K562 (cell line): Measurements from ENCODE around the gene WDR91. TPM values are rescaled to one million over a fixed set of nuclear protein-coding genes. Genes with fewer than 3 reads are reported as not detected.

ENCODE experiments used
- CBFB ChIP-seq: sonication (generic); formaldehyde crosslinking; IDR thresholded peaks from 2 replicates; pipeline ENCODE4 v1.4.0; 2020; ENCODE audit warnings: mild to moderate bottlenecking, missing genetic modification reagents
- CCAR2 ChIP-seq: fragments of 200-400 bp; formaldehyde crosslinking; IDR thresholded peaks from 2 replicates; pipeline ENCODE4 v1.6.1; 2017; ENCODE audit warnings: mild to moderate bottlenecking, low read depth, low read length
- CTBP1 ChIP-seq: fragments of 450-650 bp; IDR thresholded peaks from 2 replicates; pipeline ENCODE4 v1.6.1; 2016; ENCODE audit warnings: borderline replicate concordance
- DACH1 ChIP-seq: fragments of 450-650 bp; IDR thresholded peaks from 2 replicates; pipeline ENCODE4 v1.6.1; 2018; ENCODE audit not compliant: partially characterized antibody
- FOXP1 ChIP-seq: sonication (generic); formaldehyde crosslinking; IDR thresholded peaks from 2 replicates; pipeline ENCODE4 v1.8.0; 2022; ENCODE audit warnings: mild to moderate bottlenecking, missing genetic modification reagents
- GATAD2A ChIP-seq: fragments of 450-650 bp; IDR thresholded peaks from 2 replicates; pipeline ENCODE4 v1.6.1; 2017
- MAFG ChIP-seq: fragments of 450-650 bp; conservative IDR thresholded peaks from 2 replicates; pipeline ENCODE4 v1.6.1; 2016; ENCODE audit warnings: missing genetic modification characterization, missing compliant biosample characterization
- MCM2 ChIP-seq: fragments of 450-650 bp; IDR thresholded peaks from 2 replicates; pipeline ENCODE4 v1.6.1; 2017; ENCODE audit warnings: low read depth, mild to moderate bottlenecking
- NEUROD1 ChIP-seq: fragments of 150-350 bp; IDR thresholded peaks from 2 replicates; pipeline ENCODE4 v1.6.1; 2014; ENCODE audit warnings: borderline replicate concordance, low read length, low read depth; ENCODE audit not compliant: partially characterized antibody
- PHF8 ChIP-seq: fragments of 200-600 bp; sonication (generic); IDR thresholded peaks from 2 replicates; pipeline ENCODE4 v1.6.1; 2012; ENCODE audit warnings: mixed run types, mild to moderate bottlenecking, inconsistent platforms, low read length, moderate library complexity, borderline replicate concordance
- RBBP5 ChIP-seq: fragments of 200-600 bp; sonication (generic); IDR thresholded peaks from 2 replicates; pipeline ENCODE4 v1.6.1; 2012; ENCODE audit warnings: borderline replicate concordance, mild to moderate bottlenecking, low read length, control low read depth, inconsistent platforms; ENCODE audit not compliant: insufficient read depth, poor library complexity, severe bottlenecking
- RCOR1 ChIP-seq, 2 experiments: IDR thresholded peaks; 2 replicates each; pipeline ENCODE4 v1.6.1; 2012; ENCODE audit warnings: low read depth in 2 of 2, low read length in 2 of 2, borderline replicate concordance in 1 of 2, improper control_type of control experiment in 1 of 2
- SIX5 ChIP-seq, 2 experiments: IDR thresholded peaks; 2 replicates each; pipeline ENCODE4 v1.6.1; 2011; ENCODE audit warnings: low read length in 2 of 2, borderline replicate concordance in 1 of 2, low read depth in 1 of 2, mild to moderate bottlenecking in 1 of 2, moderate library complexity in 1 of 2; ENCODE audit not compliant: insufficient read depth in 1 of 2
- SMARCE1 ChIP-seq: fragments of 450-650 bp; IDR thresholded peaks from 2 replicates; pipeline ENCODE4 v1.7.1; 2016; ENCODE audit warnings: mild to moderate bottlenecking
- SP1 ChIP-seq: sonication (generic); formaldehyde crosslinking; IDR thresholded peaks from 2 replicates; pipeline ENCODE4 v1.8.1; 2022; ENCODE audit warnings: mild to moderate bottlenecking, missing genetic modification reagents
- STAT5A ChIP-seq: IDR thresholded peaks from 2 replicates; pipeline ENCODE4 v1.6.1; 2012; ENCODE audit warnings: low read length, inconsistent platforms, borderline replicate concordance
- TAF9B ChIP-seq: fragments of 450-650 bp; IDR thresholded peaks from 2 replicates; pipeline ENCODE4 v1.6.1; 2018; ENCODE audit warnings: mild to moderate bottlenecking; ENCODE audit not compliant: partially characterized antibody
- TRIM28 ChIP-seq: fragments of 450-650 bp; IDR thresholded peaks from 2 replicates; pipeline ENCODE4 v1.6.1; 2017
- ZNF197 ChIP-seq: fragments of 200-800 bp; sonication (Bioruptor generic); IDR thresholded peaks from 2 replicates; pipeline ENCODE4 v1.6.1; 2016; ENCODE audit warnings: low read depth, missing genetic modification characterization, missing compliant biosample characterization
- ZNF212 ChIP-seq: fragments of 450-650 bp; formaldehyde crosslinking; IDR thresholded peaks from 2 replicates; pipeline ENCODE4 v1.4.0; 2020; ENCODE audit warnings: mild to moderate bottlenecking
- ZNF507 ChIP-seq: conservative IDR thresholded peaks from 2 replicates; pipeline ENCODE4 v1.6.1; 2017; ENCODE audit warnings: missing genetic modification characterization, missing compliant biosample characterization
- ZNF79 ChIP-seq: fragments of 250-450 bp; sonication (Bioruptor Pico); IDR thresholded peaks from 2 replicates; pipeline ENCODE4 v1.4.0; 2020; ENCODE audit warnings: low read depth, mild to moderate bottlenecking, moderate library complexity
- polyA plus RNA-seq, 8 experiments: library from polyadenylated mRNA; depleted of rRNA in 4 of 8; stranded (reverse) in 5 of 8; unstranded in 3 of 8; fragments of >200 nt; fragmentation: Nextera tagmentation in 2 of 8; fragmentation: Illumina TruSeq in 1 of 8; extraction: Ambion mirVana in 2 of 8; extraction: Trizol in 1 of 8; gene quantifications; 2 replicates each; pipeline versions ENCODE4 v1.2.1 to v1.2.3, GENCODE V29; 2011 to 2014; ENCODE audit warnings: inconsistent platforms in 1 of 8, missing spikeins in 1 of 8
- total RNA-seq, 7 experiments: library from RNA; depleted of rRNA in 6 of 7; stranded (reverse); fragments of >200 nt in 6 of 7; fragmentation: Illumina TruSeq in 2 of 7; extraction: Trizol in 2 of 7; gene quantifications; 2 replicates each; pipeline versions ENCODE4 v1.2.1 to v1.2.3, GENCODE V29; 2011 to 2021; ENCODE audit warnings: low replicate concordance in 1 of 7
- TF ChIP-seq, protein P1 (sequence below): fragments of 250-450 bp; sonication (Bioruptor Pico); IDR thresholded peaks from 2 replicates; pipeline ENCODE4 v1.9.0; 2021; ENCODE audit warnings: mild to moderate bottlenecking, inconsistent platforms
- TF ChIP-seq, protein P2 (sequence below): fragments of 250-450 bp; sonication (Bioruptor Pico); IDR thresholded peaks from 2 replicates; pipeline ENCODE4 v1.5.0; 2020; ENCODE audit warnings: mild to moderate bottlenecking, borderline replicate concordance

Gene WDR91
- total and polyA plus RNA-seq, 9 of the 15 experiments (the other 6 are each of a cell fraction or from before 2014, with no cell fraction given) = 1.9 to 18.2 (median 9.8) TPM

DNA sequence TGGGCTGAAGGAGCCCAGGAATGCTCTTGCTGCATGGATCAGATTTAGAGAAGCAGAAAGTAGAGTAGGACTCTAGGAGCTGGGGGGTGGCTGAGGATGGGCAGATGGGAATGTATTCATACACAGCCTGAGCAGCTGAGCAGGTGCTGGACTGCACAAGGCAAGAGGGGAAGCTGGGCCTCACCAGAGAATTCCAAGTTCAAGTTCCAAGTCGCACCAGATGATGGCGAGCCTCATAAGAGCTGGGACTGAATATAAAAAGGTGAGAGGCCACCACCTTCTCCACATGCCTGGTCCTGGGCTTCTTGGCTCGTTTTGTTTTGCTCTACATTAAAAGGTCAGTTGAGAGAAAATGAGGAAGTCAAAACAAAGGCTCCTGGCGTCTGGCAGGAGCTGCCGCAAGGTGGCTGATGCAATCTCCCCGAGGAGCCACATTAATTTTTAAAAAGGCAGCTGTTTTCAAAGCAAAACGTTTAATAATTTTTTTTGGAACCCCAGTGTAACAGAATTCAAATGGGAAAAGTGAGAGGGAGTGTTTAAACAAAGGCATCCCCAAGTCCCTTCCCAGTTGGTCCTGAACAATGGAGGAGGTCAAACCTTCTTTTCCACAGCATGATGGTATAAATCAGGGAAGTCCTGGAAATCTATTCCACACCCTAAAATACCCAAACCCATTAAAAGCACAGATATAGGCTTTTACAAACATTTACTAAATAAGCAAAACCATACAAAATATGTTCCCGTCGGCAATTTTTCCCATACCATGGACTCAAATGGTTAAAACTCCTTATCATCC lies 50.3 kb downstream of the WDR91 start (continued):
- TF ChIP-seq FOXP1 (CRISPR knock-in tag) (peak; percentile 88), CCAR2 (no peak), CBFB (CRISPR knock-in tag) (no peak), SP1 (CRISPR knock-in tag) (no peak), RBBP5 (peak; percentile 61), GATAD2A (no peak), ZNF197 (CRISPR knock-in tag) (0 out of 2 replicates have a peak, but pooled peaks have one; percentile 62), RCOR1 (IDR thresholded peaks at IDR 0.05; ENCODE audit: borderline replicate concordance in 1 of 2, low read depth in 2 of 2, low read length in 2 of 2) (no peak), TRIM28 (peak; percentile 17; the same call in 1 of the 2 replicates), ZNF212 (no peak), NEUROD1 (peak; percentile 46), SMARCE1 (peak; percentile 66; the same call in 1 of the 2 replicates), PHF8 (peak; percentile 20; the same call in 1 of the 2 replicates), ZNF507 (no peak), STAT5A (no peak), ZNF79 (CRISPR knock-in tag) (peak; percentile 70; the same call in 1 of the 2 replicates), DACH1 (no peak), MCM2 (no peak), MAFG (tag) (peak; percentile 51; the same call in 1 of the 2 replicates), TAF9B (no peak), SIX5 (IDR thresholded peaks at IDR 0.05; ENCODE audit: borderline replicate concordance in 1 of 2, insufficient read depth in 1 of 2, low read depth in 1 of 2, low read length in 2 of 2) (no peak), CTBP1 (peak; percentile 33; the same call in 1 of the 2 replicates)
- TF ChIP-seq, protein P1, sequence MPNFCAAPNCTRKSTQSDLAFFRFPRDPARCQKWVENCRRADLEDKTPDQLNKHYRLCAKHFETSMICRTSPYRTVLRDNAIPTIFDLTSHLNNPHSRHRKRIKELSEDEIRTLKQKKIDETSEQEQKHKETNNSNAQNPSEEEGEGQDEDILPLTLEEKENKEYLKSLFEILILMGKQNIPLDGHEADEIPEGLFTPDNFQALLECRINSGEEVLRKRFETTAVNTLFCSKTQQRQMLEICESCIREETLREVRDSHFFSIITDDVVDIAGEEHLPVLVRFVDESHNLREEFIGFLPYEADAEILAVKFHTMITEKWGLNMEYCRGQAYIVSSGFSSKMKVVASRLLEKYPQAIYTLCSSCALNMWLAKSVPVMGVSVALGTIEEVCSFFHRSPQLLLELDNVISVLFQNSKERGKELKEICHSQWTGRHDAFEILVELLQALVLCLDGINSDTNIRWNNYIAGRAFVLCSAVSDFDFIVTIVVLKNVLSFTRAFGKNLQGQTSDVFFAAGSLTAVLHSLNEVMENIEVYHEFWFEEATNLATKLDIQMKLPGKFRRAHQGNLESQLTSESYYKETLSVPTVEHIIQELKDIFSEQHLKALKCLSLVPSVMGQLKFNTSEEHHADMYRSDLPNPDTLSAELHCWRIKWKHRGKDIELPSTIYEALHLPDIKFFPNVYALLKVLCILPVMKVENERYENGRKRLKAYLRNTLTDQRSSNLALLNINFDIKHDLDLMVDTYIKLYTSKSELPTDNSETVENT (CRISPR knock-in tag) = no peak
- TF ChIP-seq, protein P2, sequence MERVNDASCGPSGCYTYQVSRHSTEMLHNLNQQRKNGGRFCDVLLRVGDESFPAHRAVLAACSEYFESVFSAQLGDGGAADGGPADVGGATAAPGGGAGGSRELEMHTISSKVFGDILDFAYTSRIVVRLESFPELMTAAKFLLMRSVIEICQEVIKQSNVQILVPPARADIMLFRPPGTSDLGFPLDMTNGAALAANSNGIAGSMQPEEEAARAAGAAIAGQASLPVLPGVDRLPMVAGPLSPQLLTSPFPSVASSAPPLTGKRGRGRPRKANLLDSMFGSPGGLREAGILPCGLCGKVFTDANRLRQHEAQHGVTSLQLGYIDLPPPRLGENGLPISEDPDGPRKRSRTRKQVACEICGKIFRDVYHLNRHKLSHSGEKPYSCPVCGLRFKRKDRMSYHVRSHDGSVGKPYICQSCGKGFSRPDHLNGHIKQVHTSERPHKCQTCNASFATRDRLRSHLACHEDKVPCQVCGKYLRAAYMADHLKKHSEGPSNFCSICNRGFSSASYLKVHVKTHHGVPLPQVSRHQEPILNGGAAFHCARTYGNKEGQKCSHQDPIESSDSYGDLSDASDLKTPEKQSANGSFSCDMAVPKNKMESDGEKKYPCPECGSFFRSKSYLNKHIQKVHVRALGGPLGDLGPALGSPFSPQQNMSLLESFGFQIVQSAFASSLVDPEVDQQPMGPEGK (CRISPR knock-in tag) = no peak
